ENCODE data around the gene PTBP3. TPM values are rescaled to one million over a fixed set of nuclear protein-coding genes. Genes with fewer than 3 reads are reported as not detected.
"Not testable (repeated sequence)": the region's sequence is repeated elsewhere in the genome, so short reads cannot be mapped to it uniquely, and the experiment has no call there.

Gene PTBP3
- total RNA-seq, 1 experiment from 2014 or later, result 23.2 TPM

GRCh38 chr9:112268413-112268812, 65.0 kb downstream of the PTBP3 start:
- POLR2A ChIA-PET (ENCODE audit: unreplicated experiment), result no interaction called here
- no peak overlapping the region for H3K4me2 ChIP-seq (ENCODE audit: low read length)
- BruUV-seq (replicated peaks), result no TSS peak

GRCh38 chr9:112267086-112267485, 66.3 kb downstream of the PTBP3 start:
- H3F3A ChIP-seq (ENCODE audit: low read length, unreplicated experiment); H3K9ac ChIP-seq (ENCODE audit: low read length); H2AFZ ChIP-seq (ENCODE audit: low read length); BruUV-seq (replicated peaks); H3K4me1 ChIP-seq (ENCODE audit: insufficient read depth, low read length); ATAC-seq; H3K4me2 ChIP-seq (ENCODE audit: low read length); H3K9me2 ChIP-seq (replicated peaks; ENCODE audit: low read length); H4K20me1 ChIP-seq (ENCODE audit: low read length); H3K27me3 ChIP-seq (ENCODE audit: low read length); POLR2A ChIA-PET (ENCODE audit: unreplicated experiment); H3K4me3 ChIP-seq (ENCODE audit: low read length); intact Hi-C loops (cut with micrococcal nuclease); H3K27ac ChIP-seq (ENCODE audit: low read length); H3K9me3 ChIP-seq (ENCODE audit: low read length); DNase-seq; CTCF ChIA-PET: not testable (repeated sequence)
- Histone ChIP-seq H3K79me2 (ENCODE audit: low read length) (peaks cover 32% of the 10 kb centered on the region), H3K36me3 (ENCODE audit: low read depth, low read length) (peaks cover 15% of the 10 kb centered on the region)

More at GRCh38 chr9:112268413-112268812, 65.0 kb downstream of the PTBP3 start:
- H3F3A ChIP-seq (ENCODE audit: low read length, unreplicated experiment), result peaks cover 4% of the 10 kb centered on the region
- CTCF ChIA-PET, result no interaction called here
- no peaks in the 10 kb centered on the region for H4K20me1 ChIP-seq (ENCODE audit: low read length)
- H2AFZ ChIP-seq (ENCODE audit: low read length), result no peak overlapping the region
- H3K27me3 ChIP-seq (ENCODE audit: low read length), result no peaks in the 10 kb centered on the region
- H3K4me1 ChIP-seq (ENCODE audit: insufficient read depth, low read length), result peaks cover 23% of the 10 kb centered on the region
- no peak overlapping the region for H3K27ac ChIP-seq (ENCODE audit: low read length)
- DNase-seq, result no peak
- peaks cover 46% of the 10 kb centered on the region for H3K79me2 ChIP-seq (ENCODE audit: low read length)
- ATAC-seq, result no peak
- no peak overlapping the region for H3K4me3 ChIP-seq (ENCODE audit: low read length)
- H3K9me2 ChIP-seq (replicated peaks; ENCODE audit: low read length), result no peaks in the 10 kb centered on the region
- H3K36me3 ChIP-seq (ENCODE audit: low read depth, low read length), result peaks cover 15% of the 10 kb centered on the region
- no peaks in the 10 kb centered on the region for H3K9me3 ChIP-seq (ENCODE audit: low read length)
- H3K9ac ChIP-seq (ENCODE audit: low read length), result no peak overlapping the region
- TF ChIP-seq EZH2phosphoT487 (IDR thresholded peaks at IDR 0.05; ENCODE audit: borderline replicate concordance, low read length), result no peak
- TF ChIP-seq, protein P1, sequence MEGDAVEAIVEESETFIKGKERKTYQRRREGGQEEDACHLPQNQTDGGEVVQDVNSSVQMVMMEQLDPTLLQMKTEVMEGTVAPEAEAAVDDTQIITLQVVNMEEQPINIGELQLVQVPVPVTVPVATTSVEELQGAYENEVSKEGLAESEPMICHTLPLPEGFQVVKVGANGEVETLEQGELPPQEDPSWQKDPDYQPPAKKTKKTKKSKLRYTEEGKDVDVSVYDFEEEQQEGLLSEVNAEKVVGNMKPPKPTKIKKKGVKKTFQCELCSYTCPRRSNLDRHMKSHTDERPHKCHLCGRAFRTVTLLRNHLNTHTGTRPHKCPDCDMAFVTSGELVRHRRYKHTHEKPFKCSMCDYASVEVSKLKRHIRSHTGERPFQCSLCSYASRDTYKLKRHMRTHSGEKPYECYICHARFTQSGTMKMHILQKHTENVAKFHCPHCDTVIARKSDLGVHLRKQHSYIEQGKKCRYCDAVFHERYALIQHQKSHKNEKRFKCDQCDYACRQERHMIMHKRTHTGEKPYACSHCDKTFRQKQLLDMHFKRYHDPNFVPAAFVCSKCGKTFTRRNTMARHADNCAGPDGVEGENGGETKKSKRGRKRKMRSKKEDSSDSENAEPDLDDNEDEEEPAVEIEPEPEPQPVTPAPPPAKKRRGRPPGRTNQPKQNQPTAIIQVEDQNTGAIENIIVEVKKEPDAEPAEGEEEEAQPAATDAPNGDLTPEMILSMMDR (conservative IDR thresholded peaks at IDR 0.05; ENCODE audit: low read depth, low read length), result no peak
- no peak for TF ChIP-seq EZH2 (IDR thresholded peaks at IDR 0.05; ENCODE audit: low read length, unreplicated experiment)
- intact Hi-C loops (cut with micrococcal nuclease), result no loop called here

- Histone ChIP-seq H4K20me1 (ENCODE audit: low read length) (no peaks in the 10 kb centered on the region), H3K9me2 (replicated peaks; ENCODE audit: low read length) (no peaks in the 10 kb centered on the region)
These were observed 68.0 kb downstream of the PTBP3 start for GRCh38 chr9:112265391-112265790.

More at GRCh38 chr9:112265391-112265790, 68.0 kb downstream of the PTBP3 start:
- CTCF ChIA-PET, result no interaction called here
- Histone ChIP-seq H3K36me3 (ENCODE audit: low read depth, low read length) (peaks cover 15% of the 10 kb centered on the region), H3K4me2 (ENCODE audit: low read length) (no peak overlapping the region), H3K4me1 (ENCODE audit: insufficient read depth, low read length) (no peaks in the 10 kb centered on the region), H3K4me3 (ENCODE audit: low read length) (no peak overlapping the region), H3K27ac (ENCODE audit: low read length) (no peak overlapping the region), H3F3A (ENCODE audit: low read length, unreplicated experiment) (no peaks in the 10 kb centered on the region), H3K9me3 (ENCODE audit: low read length) (no peaks in the 10 kb centered on the region), H3K27me3 (ENCODE audit: low read length) (no peaks in the 10 kb centered on the region), H2AFZ (ENCODE audit: low read length) (no peak overlapping the region), H3K9ac (ENCODE audit: low read length) (no peak overlapping the region), H3K79me2 (ENCODE audit: low read length) (peaks cover 20% of the 10 kb centered on the region)
- TF ChIP-seq, protein P1 (conservative IDR thresholded peaks at IDR 0.05; ENCODE audit: low read depth, low read length), result no peak
- TF ChIP-seq EZH2 (IDR thresholded peaks at IDR 0.05; ENCODE audit: low read length, unreplicated experiment), result no peak
- no peak for TF ChIP-seq EZH2phosphoT487 (IDR thresholded peaks at IDR 0.05; ENCODE audit: borderline replicate concordance, low read length)
- intact Hi-C loops (cut with micrococcal nuclease), result no loop called here
- no peak for DNase-seq
- no peak for ATAC-seq
- POLR2A ChIA-PET (ENCODE audit: unreplicated experiment), result no interaction called here
- no TSS peak for BruUV-seq (replicated peaks)

Measured in PC-3 (cell line).